HG03469 (cell line): ENCODE data around the gene AGAP5.

Experiments
- ATAC-seq: cut with Tn5 transposase; IDR thresholded peaks from one replicate; pipeline ENCODE4 v1.9.1; 2021; ENCODE audit warnings: mild to moderate bottlenecking, moderate library complexity, moderate number of reproducible peaks; ENCODE audit not compliant: unreplicated experiment

AGAP5 gene

DNA sequence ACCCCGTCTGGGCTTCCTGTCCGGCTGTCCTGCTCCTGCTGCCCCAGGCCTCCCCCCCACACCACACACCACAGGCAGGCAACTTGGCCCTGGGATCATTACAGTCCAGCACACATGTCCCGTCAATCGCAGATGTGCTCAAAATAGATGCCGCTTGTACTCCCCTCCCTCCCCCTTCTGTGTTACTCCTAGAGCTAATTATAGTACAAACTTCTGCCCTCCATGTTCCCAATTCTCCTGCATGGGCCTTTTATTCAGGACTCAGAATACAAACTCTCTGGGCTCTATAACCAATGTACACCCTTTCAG, 42.0 kb downstream of the AGAP5 start, which contains the start of gene SYNPO2L:
Gene SYNPO2L, minus strand, starts transcription at position 40 of the 309 bp plus-strand sequence. CDS start 107 bp downstream, outside the sequence.
- no peak for ATAC-seq

DNA sequence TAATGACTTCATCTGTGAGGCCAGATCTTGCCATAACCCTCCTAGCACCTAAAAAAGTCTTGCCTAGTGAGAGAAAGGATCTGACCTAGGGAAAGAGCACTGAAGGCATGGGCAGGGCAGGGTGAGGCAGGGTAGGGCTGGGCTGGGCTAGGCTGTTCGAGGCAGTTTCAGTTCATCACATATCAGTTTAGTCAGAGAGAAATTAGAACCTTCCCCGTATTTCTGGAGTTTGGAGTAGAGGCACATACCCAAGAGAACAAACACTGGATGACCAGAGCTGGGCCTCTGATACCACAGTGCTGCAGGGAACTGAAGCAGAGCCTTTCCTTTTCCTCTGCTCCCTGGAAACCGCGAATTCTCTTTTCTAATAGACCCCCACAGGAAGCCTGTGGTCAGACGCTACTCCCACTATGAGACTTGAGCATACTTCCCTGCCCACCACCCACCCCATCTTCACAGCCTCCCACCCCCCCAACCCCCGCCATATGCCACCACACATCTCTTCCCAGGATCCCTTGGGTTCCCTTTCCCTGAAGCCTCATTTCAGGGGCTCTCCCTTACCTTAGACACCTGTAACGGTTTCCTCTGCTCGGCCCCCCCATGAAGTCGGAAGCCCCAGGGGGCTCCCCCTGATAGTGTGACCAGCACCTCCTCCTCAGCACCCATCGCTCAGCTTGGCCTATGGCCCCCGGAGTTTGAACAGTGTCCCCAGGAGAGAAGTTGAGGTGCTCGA, 42.5 kb downstream of the AGAP5 start:
- no peak for ATAC-seq

DNA sequence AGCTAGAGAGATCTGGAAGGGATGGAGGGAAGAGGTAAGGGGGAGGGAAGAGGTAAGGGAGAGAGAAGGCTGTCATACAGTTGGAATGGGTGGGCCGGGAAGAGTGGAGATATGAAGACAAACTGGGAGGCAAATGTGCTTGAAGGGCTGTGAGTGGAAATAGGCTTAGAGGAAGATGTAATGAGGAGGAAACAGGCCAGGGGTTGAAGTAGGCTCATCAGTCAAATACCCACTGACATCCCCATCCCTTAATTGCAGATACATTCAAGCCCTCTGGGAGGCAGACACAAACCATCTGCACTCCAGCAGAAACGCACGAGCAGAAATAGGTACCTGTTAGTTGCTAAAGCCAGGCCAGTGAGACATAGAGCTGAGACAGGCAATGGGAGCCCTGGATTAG, 44.2 kb downstream of the AGAP5 start:
- ATAC-seq: no peak

DNA sequence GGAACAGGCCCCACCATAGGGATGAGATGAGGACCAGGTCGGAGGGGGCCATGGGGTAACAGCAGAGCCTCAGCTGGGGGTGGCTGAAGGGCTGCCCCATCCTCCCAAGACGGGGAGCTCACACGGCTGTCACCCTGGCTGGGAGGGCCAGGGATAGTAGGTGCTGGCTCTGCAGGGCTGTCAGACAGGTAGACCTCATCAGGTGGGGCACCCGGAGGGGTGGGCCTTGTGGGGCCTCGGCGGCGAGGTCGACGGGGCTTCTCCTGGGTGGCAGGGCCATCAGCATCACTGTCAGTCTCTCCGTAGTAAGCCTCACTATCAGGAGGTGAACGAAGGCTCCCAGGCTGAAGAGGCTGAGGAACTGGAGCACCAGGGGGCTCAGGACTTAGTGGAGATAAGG, 44.7 kb downstream of the AGAP5 start:
- no peak for ATAC-seq

DNA sequence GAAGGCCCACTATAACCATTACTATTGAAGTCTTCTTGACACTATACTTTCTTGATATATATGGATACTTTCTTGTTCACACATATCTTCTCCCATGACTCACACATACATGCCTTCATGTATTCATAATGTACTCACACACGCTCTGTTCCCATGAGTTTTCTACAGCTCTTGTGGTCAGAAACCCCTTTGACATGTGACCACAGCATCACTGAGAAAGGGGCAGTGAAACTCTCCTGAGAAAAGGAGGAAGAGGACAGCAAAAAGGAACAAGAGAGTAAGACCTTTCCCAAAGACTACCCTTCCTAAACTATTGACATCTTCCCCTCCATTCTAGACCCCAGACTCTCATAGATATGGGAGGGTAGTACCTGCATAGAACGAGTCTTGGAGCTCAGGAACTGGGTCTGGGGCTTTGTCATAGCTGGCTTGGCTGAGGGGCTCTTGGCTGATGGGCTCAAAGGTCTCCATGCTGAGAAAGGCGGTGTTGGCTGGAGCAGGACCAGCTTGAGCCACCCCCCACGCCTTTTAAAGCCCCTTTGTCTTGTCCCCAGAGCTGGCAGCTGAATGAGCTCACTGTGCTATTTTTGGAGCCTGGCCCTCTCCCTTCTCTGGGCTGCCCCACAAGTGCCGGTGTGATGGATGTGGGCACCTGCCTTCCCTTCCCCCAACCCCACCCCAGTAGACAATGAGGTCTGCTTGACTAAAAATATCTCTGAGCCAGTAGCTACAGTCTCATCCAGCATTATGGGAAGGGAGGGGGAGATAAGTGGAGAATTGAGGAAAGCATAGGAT, 47.2 kb downstream of the AGAP5 start:
- peak; percentile 46 for ATAC-seq

DNA sequence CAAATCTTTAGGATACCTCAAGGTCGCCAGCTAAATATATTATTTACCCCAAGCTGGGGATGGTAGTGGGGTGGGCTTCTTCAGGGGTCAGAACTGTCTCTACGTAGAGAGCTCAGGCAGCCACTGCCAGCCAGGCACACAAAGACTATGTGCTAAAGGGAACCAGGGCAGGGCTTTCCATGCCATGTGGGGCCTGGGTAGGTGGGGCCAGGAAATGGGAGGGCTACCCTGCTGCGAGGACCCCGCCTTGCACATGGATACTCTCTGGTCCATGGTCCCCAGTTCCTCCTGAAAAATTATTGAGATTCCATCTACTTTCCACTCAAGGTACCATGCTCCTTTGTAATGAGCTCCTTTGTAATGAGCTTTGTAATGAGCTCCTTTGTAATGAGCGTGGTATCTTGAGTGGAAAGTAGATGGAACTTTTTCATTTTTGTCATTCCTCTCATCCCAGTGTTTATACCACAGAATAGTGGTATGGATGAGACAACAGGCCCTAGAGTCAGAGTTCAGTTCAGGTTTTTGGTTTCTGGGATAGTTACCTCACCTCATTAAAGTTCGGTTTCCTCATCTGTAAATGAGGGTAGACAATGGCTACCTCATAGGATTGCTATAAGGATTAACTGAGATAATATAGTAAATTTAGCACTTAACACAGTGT, 47.9 kb downstream of the AGAP5 start:
- ATAC-seq: no peak

DNA sequence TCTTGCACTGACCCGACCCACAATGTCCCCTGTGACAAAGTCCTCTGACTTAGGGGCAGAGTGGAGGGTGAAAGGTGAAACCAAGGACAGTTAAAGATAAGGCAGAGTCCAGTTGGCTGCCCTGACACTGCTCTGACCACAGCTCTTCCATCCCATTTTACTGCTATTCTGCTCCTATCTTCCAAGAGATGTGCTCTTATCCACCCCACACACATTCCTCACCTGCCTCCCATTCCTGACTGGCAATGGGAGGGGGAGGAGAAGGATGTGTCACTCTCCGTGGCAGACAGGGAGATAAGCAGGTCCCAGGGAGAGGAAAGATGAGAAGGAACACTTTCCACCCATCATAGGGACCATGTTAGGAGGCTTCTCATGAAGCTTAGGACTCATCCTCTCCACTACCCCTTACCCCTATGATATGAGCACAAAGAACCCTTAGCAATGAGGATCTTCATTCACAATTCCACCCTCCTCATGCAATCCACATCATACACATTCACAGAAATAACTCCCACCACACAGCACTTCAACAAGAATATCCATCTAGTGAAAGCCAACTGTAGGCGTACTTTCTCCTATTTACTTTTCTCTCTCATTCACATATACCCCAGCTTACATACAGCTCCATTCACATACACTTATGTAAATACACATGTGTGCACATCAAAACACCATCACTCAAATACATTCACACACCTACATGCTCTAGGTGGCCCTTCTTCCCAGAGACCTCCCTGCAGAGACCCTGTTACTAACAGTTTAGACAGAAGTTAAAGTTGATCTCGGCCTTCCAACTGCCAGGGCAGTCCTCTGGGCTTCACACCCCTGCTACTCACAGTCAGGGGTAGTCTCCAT, 48.7 kb downstream of the AGAP5 start:
- ATAC-seq: no peak

DNA sequence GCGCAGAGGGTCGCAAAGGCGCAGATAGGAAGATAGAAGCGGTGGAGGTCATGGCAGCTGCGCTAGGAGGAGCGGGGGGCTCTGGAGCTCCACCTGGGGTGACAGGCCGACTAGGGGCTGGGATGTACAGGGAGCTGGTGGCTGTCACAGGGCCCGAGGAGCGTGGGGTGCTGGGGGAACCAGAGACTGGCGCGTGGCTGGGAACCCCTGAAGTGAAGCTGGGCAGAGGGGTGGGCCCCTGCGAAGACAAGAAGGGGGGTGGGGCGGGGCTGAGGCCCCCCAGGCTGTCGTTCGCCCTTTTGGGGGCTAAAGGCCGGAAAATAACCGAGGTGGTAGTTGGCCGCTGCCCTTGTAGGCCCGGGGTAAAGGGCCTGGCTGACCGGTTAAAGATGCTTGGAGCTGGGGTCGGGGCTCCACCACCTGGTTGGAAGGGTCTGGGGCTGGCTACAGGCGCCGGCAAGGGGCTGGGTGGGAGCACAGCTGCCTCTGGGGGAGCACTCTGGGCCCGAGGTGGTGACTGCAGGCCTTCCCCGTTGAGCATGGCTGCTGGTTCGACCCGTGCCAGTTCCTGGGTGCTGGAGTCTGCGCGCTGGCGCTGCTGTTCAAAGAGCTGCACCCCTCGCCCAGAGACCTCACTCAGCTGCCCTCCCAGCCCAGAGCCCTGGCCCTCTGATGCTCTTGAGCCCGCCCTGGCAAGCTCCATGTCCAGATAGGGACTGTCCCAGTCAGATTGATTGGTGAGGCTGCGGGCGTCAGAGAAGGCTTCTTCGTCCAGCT, 49.8 kb downstream of the AGAP5 start:
- no peak for ATAC-seq

DNA sequence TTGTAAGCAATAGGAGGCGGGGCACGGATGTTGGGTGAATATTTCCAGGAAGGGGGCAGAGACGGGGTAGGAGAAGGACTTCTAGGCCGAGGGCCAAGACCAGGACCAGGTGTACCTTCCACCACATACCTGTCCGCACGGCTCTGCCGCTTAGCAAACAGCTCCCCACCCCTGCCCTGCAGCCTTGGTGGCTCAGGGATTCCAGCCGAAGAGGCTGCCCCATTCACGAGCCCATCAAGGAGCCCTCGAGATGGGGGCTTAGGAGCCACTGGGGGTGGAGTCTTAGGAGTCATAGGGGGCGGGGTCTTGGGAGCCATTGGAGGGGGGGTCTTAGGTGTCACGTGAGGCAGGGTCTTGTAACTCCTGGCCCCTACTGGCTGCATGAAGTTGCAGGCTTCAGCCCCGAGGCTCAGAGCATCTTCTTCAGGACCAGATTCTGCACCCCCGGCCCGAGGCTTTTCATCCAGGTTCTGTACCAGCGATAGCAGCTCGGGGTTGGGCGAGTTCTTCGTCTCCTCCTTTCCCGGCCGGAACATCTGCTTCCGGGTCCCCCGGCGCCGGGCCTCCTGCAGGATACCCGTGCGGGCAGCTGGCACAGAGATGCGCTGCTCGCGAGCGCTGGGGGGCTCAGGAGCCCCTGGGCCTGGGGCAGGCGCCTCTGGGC, 50.6 kb downstream of the AGAP5 start:
- no peak for ATAC-seq

DNA sequence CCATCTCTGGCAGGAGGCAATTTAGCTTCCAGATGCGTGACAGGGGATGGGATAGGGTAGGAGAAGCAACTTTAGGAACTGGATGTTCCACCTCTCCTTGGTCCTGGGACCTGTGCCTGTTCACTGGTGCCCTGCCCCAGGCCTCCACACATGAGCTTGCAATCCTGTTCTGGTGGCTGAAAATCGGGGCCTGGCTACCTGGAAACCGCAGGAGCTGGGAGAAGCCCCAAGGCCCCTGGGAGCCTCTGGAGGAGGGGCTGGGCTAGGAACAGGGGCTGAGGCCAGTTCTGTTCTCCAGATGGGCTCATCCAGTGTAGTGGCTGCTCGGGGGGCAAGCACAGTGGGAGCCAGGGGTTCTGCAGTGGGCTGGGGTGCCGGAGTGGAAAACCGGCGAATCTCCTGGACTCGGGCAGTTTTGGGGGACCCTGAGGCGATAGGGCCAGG, 51.3 kb downstream of the AGAP5 start:
- ATAC-seq: no peak

DNA sequence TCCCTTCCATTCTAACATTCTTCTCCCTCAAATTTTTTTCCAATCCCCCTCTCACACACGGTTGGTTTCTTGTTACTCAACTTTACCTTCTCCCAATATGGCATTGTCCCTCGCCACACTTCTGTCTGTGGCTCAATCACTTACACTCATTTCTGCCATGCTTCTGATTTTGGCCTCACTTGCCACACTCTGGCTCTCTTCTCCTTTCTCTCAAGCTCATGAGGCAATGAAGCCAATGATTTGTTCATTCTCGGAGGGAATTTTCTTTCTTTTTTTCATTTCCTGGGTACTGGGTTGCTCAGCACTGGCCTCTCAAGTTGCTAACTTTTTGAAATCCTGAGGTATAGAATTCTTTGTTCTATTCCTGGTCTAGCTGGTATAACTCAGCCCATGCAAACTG, 52.7 kb downstream of the AGAP5 start:
- no peak for ATAC-seq

DNA sequence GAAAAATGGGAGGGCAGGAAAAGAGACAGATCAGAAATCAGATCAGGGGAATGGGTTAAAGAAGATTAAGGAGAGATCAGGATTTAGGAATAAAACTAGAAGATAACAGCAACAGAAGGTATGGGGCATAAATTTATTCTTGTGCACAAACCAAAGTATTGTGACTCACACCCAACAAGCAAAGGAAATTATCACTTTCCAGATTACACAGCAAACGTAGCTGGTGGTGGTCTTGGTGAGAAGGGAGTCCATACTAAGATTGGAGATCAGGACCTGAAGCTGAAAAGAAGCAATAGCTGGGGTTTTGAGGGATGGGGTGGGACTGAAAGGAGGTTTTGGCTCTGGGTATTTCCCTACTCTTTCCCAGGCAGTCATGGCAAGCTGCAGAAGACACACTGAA, 53.1 kb downstream of the AGAP5 start:
- ATAC-seq: no peak

DNA sequence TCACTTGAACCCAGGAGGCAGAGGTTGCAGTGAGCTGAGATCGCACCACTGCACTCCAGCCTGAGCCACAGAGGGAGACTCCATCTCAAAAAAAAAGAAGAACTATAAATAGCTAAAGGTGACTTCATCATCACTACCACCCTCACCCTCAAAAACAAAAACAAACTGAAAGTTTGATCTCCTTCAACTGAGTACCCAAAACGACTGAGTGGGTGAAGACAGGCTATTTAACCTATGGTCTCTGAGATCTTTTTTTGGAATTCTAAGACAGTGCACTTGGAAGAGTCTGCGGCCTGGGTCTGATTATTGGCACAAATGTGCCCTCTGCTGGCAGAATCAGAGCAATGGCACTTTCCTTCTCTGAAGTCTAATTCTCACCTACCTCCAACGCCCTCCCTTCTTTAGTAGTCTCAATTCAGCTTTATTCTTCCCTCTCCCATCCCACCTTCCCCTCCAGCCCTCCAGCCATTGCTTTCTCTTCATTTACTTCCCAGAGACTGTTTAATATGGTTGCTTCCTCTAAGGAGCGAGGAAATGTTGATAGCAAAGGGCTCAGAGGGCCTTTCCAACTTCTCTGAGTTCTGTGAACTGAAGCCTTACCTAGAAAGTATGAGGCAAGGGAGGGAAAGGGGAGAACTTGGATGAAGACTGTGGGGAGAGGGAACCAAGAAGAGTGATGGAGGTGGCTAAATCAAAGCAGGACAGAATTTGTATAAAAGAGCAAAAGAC, 53.7 kb downstream of the AGAP5 start:
- no peak for ATAC-seq

DNA sequence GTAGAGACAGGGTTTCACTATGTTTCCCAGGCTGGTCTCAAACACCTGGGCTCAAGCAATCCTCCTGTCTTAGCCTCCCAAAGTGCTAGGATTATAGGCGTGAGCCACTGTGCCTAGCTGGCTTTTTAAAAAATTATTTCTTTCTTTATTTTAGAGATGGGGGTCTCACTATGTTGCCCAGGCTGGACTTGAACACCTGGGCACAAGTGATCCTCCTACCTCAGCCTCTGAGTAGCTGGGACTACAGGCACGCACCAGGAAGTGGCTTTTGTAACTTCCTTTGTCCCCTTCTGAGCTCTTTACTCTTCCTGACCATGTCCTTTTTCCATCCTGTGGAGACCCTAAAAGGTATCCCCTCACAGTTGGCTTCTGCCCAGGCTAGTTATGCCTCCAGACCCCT, 54.5 kb downstream of the AGAP5 start:
- ATAC-seq: no peak

DNA sequence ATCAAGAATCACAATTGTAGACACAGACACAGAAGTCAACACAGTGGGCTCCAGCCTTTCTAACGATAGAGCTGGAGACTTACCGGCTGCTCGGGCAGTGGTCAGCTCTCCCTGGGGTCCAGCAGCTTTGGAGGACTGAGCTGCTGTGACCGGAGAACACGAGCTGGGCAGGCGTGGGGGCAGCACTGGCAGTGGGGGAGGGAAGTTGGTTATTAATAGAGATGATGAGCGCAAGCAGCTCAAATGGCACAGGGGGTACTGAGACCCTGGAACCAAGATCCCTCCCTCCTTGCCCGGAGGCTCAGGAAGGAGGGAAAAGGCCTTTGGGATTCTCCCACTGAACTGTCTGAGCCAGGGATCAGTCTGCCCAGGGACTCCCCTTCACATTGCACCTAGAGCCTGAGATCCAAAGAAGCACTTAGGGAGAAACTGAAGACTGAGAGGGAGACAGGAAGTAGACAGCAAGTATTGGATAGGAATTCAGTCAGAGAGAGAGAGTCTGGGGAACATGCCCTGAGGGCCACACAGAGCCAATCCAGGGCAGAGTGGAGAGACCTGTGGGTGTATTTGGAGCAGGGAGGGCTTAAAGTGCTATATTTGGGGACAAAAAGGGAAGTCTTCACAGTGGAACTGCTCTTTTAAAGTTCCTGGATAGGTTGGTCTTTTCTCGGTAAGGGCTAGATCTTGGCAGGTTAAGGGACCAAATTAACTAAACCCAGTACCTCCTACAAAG, 56.4 kb downstream of the AGAP5 start, which contains the start of gene MYOZ1:
Gene MYOZ1, minus strand, starts transcription at position 147 of the 733 bp plus-strand sequence. CDS start 1,457 bp downstream, outside the sequence.
- ATAC-seq: no peak

DNA sequence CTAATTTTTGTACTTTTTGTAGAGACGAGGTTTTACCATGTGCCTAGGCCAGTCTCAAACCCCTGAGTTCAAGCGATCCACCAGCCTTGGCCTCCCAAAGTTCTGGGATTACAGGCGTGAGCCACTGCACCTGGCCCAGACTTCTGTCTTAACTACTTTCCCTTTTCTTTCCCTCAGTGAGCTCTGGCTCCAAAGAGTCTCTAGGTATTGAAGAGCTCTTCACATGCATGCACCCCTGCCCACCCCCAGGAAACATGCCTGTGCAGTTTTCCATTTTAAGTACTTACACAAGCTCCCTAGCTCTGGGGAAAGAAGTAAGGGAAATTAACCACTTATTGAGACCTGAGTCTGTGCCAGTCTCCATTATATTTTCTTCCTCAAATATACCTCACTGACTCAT, 58.6 kb downstream of the AGAP5 start:
- no peak for ATAC-seq

DNA sequence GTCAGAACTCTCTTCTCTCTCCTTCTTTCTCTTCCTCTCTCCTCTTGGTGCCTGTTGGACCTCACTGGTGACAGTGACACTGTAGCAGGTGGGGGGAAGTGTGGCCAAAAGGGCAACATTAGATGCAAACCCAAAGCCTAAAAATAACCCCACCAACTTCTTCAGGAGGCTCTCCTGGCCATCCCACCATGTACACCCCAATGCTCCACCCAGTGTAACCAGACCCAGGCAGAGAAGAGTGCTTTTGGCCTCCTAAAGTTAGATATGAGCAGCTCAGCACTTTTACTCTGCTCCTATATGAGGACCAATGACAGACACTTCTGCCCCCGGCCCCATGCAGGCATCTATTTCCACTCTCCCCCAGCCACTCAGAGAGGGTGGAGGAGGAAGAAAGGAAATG, 62.1 kb downstream of the AGAP5 start:
- ATAC-seq: no peak

DNA sequence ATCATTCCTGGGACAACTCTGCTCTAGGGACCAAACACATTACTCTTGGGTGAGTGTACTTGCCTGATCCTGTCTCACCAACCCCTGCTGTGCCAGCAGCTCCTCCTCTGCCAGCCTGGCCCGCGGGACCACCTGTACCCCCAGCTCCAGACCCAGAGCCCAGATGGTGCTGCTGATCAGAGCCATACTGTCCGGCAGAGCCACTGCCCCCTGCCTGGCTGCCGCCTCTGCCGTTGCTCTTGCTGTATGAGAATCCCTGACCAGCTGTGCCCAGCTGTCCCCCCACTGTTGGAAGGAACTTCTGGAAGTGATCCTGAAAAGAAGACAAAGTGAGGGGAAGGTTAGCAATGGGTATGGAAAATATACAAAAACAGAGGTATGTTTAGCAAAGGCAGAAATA, 63.5 kb downstream of the AGAP5 start:
- no peak for ATAC-seq
